NCI-H2171 treated with DMSO at 0.1 percent for 48 hours (cell line): ENCODE results near the gene LRRC73.
A peak's percentile ranks its signal among the peaks of the same experiment; 100 is the strongest.
"Not testable (repeated sequence)": the region's sequence is repeated elsewhere in the genome, so short reads cannot be mapped to it uniquely, and the experiment has no call there.

Experiments
- DNase-seq: peaks from one replicate; lab custom pipeline; 2025; lab: John Stamatoyannopoulos, UW

LRRC73 gene

GRCh38 chr6:43492673-43493072 lies 17.5 kb downstream of the LRRC73 start:
- no peak for DNase-seq

DNA sequence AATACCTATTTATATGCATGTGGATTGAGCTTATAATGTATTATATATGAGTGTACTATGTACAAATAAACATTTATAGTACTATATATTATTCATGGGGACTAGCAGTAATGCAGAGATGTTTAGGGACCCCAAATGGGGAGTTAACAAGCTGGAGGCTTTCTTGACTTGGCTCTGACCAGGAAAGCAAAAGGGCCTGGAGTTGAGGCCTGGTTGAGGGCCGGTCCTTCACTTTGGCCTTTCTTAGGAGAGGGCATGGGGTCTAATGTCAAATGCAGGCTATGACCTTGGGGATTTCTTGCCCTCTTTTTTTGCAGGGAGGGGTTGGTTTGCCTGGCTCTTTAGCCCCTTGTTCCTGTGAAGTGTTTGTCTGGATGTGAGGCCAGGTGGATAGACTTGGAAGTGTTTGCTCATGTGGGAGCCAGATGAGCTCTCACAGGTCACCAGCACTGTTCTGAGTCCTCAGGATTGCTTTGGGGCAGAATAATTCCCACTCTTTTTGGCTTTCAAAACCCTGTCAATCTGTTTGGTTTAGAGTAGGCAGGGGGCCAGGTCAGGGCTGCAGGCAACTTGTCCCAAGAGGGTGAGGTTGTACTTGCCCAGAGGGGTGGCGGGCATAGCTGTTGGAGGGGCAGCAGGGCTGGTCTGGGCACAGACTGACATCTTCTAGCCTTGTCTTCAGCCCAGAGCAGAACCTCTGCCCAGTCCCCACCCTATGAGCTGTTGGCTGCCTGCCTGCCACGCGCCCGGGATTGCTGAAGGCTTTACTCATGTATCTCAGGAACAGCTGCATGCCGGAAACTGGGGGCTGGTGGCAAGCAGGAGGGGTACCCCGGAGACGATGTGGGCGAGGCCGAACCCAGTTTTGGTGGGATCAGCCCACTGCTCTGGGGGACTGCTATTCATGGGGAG lies 18.1 kb downstream of the LRRC73 start:
- DNase-seq = no peak

- no peak for DNase-seq
These were observed 19.6 kb downstream of the LRRC73 start for GRCh38 chr6:43490523-43490939.

DNA sequence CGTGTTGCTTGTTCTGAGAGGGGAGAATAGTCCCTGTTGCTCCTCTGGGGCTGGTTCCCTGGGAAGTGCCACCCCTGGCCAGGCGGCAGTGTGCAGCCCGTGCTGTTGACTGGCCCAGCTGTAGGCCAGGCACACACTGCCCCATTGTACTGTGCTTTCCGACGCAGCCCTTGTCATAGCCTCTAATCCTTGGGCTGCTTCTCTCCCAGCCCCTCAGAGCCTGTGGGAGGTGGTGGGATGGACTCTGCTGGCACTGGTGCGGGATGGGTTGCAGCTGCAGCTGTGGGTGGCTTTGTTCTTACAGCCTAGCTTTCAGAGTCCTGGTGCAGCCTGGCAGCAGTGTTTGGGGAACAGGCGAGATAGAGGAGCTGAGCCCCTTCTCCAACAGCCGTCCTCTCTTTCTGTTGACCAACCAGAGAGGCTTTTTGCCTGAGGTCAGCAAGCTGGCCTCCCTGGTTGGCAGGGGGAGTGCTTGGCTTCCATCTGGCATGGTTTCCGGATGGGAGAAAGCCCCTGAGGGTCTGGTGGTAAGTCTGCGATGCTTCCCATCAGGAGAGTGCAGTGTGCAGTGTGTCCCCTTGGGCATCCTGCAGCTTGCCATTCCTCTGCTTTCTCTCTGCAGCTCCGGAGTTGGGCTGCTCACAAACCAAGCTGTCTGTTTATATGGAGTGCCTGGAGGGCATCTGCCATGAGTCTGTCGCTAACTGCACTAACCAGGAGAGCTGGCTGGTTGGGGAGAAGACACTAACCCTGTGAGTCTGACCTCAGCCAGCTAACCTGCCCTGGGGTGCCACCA lies 20.7 kb downstream of the LRRC73 start:
- DNase-seq = no peak

DNA sequence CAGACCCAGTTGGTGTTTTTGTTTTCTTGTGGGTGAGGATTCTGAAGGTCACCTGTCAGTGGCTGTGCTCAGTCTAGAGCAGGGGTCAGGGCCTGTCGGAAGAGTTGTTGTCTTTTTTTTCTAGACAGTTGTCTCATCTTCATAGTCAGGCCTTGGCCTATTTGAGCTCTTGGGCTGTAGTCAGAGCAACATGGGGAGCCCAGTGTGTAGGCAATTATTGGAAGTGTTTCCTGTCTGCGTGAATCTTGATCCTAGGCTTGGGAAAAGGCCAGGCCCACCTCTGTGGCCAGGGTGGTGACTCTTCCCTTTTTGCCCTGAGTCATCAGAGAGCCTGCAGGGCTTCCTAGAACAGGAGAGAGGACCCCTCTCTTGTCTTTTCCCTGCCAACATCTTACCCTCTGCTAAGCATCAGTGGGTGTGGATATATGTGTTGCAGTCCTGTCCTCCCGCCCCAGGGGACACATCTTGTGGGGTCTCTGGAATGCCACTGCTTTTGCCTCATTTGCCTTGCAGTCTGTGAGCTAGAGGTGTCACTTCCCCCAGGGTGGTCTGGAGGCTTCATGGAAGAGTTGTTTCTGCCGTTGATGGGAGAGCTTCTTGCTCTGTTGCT lies 21.4 kb downstream of the LRRC73 start:
- no peak for DNase-seq

DNA sequence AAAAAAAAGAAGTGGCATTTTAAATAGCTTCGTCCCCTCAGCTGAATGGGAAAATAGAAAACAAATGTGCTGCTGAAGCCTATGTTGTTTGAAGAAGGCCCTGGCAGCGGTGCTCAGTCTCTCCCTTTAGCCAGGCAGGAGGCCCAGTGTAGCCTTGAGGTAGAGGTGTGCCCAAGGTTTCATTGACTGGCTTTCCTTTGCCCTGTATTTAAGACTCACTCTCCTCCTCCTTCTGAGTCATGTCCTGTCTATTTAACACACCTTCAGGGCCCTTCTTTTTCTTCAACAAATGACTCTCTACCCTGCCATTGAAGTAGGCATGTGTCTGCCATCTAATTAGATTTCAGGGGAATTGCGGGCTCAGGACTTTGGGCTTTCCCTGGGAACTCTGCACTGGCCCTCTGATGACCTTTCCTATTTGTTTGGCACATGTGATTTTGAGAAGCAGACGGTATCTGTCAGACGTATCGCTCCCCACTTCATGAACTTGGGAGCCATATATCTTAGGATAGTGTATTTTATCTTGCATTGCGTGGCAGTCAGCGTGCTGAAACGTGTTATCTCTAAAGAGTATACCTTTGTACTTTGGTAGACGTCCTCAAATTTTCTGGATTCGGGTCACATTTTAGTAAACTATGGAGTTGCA lies 28.4 kb downstream of the LRRC73 start:
- no peak for DNase-seq

DNA sequence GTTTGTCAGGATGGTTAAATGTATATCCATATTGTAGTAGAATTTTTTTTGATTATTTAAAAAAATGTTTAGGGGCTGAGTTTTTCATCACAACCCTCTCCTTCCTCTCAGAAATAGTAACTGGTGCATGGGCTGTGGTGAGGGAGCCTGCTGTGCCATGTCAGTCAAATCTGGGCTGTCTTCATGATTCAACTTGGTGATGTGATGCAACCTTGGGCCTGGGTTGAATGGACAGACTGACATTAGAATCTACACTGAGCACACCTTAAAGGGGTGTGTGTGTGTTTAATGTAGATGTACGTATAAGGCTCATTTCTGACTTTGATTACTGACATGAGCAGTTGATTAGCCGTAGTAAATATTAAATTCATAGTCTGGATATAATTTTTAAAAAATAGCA lies 29.1 kb downstream of the LRRC73 start:
- DNase-seq = no peak

DNA sequence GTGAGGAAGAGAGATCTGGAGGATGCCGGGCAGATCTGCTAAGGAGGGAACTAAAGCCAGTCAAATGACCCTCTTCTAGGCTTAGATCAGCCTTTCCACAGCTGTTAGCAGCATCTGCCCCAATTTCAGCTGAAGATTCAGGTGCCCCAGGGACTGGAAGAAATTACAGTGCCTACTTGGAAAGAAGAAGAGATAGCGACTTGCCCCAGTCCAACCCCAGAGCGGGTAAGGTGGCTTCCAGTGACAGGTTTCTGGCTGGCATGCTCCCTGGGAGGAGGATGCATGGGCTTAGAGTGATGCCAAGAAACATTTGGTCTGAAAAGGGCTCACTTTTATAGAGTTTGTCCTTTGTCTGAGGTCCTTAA lies 32.2 kb downstream of the LRRC73 start:
- DNase-seq = peak; percentile 51

DNA sequence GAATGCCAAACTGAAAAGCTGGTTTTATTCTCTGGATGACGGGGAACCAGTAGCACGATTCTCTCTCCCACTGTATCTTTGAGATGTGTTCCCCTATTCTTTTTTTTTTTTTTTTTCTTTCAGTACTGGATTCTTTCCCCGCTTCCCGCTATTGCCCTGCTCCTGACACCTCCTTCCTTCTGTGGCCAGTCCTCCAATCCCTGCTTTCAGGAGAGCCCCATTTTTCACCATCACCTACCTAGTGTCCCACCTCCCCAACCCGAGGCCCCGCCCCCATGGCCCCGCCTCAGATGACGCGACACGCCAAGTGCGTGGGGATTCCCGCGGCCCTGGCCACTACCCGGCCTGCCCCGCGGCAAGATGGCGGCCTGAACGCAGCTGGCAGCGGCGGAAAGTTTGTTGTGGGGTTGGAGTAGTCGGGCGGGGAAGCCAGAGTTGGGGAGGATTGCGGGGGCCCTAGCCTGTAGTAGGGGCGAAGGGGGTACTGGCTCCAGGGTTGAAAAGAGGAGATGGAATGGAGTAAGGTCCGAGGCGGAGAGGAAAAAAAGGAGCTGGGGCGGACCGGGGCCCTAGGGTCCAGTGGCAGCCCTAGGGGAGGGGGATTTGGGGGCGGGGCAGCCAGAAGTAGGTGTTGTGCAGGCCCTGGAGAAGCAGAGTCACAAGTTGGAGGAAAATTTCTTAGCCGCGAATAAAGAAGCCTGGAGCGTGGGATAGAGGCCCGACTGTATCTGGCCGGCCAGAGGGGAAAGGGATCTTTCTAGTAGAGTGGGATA lies 32.7 kb downstream of the LRRC73 start, which contains the start of gene TJAP1:
Gene TJAP1 (plus strand): TSS at position 336 of the 773 bp plus-strand sequence. CDS start 21,432 bp downstream, outside the sequence.
- DNase-seq = peak; percentile 95

DNA sequence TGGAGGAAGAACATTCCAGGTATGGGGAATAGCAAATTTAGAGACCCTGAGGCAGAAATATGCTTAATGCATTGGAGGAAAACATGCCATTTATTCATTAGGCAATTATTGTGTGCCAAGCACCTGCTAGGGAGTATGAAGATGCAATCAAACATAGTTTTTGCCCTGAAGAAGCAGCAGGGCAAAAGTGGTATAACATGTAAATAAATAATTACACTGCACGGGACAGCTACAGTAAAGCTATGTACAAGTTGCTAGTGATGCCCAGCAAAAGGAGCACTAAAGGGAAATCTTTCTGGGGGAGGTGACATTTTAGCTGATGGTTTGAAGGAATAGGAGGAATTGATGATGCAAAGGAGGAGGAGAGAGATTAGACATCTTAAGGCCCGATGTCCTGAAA lies 33.4 kb downstream of the LRRC73 start:
- DNase-seq = no peak

- DNase-seq = peak; percentile 67
These were observed 34.6 kb downstream of the LRRC73 start for GRCh38 chr6:43475516-43475915.

DNA sequence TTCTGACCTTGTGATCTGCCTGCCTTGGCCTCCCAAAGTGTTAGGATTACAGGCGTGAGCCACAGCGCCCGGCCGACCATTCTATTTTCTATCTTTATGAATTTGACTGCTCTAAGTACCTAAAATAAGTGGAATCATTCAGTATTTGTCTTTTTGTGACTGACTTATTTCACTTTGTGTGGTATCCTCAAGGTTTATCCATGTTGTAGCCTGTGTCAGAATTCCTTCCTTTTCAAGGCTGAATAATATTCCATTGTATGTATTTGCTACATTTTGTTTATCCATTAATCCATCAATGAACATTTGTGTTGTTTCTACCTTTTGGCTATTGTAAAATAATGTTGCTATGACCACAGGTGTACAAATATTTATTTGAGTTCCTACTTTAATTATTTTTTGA lies 37.6 kb downstream of the LRRC73 start:
- no peak for DNase-seq

GRCh38 chr6:43471399-43471798 lies 38.7 kb downstream of the LRRC73 start:
- DNase-seq = no peak

DNA sequence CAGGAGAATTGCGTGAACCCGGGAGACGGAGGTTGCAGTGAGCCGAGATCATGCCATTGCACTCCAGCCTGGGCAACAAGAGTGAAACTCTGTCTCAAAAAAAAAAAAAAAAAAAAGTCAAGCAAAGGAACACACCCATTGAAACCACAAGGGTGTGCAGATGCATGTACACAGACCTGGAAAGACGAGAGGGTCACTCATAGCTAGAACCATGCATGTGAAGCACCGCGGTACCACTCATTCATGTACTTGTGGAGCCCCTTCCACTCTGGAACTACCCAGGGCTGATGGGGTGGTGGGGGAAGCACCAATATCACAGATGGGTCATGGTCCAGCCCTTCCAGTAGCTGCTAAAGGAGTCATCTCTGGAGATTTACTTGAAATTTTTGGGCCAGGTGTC lies 40.2 kb downstream of the LRRC73 start:
- no peak for DNase-seq

GRCh38 chr6:43468748-43469681 lies 41.1 kb downstream of the LRRC73 start:
- no peak for DNase-seq

- peak; percentile 66 for DNase-seq
These were observed 41.9 kb downstream of the LRRC73 start for GRCh38 chr6:43468240-43468639.

GRCh38 chr6:43467752-43468151 lies 42.4 kb downstream of the LRRC73 start:
- no peak for DNase-seq

- not testable (repeated sequence) for DNase-seq
These were observed 42.9 kb downstream of the LRRC73 start for GRCh38 chr6:43467265-43467664.

- DNase-seq = no peak
These were observed 44.2 kb downstream of the LRRC73 start for GRCh38 chr6:43465948-43466347.

DNA sequence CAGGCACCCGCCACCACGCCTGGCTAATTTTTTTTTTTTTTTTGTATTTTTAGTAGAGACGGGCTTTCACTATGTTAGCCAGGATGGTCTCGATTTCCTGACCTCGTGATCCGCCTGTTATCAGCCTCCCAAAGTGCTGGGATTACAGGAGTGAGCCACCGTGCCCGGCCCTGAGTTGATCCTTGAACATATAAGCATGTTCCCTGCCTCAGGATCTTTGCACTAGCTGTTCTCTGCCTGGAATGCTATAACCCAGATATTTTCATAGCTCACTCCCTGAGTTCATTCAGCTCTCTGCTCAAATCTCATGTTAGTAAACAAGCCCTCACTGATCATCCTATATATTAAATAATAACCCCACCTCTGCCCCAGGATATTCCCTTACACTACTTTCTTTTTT lies 45.8 kb downstream of the LRRC73 start:
- DNase-seq = no peak
